HG02642 (cell line): ENCODE data around the gene COL27A1.

Experiments used
- ATAC-seq: cut with Tn5 transposase; IDR thresholded peaks from one replicate; pipeline ENCODE4 v1.9.1; 2021; ENCODE audit warnings: mild to moderate bottlenecking; ENCODE audit not compliant: unreplicated experiment, poor library complexity

COL27A1 gene

GRCh38 chr9:114237247-114237646, 81.9 kb downstream of the COL27A1 start:
- ATAC-seq: no peak

GRCh38 chr9:114237781-114238180, 82.4 kb downstream of the COL27A1 start:
- ATAC-seq: no peak

GRCh38 chr9:114238472-114238871, 83.1 kb downstream of the COL27A1 start:
- no peak for ATAC-seq

- no peak for ATAC-seq
Measured at GRCh38 chr9:114238891-114239875, 83.8 kb downstream of the COL27A1 start.

GRCh38 chr9:114240216-114240615, 84.9 kb downstream of the COL27A1 start:
- ATAC-seq: no peak

- ATAC-seq: no peak
Measured at GRCh38 chr9:114240647-114241558, 85.6 kb downstream of the COL27A1 start.

- ATAC-seq: no peak
Measured at GRCh38 chr9:114242837-114243236, 87.5 kb downstream of the COL27A1 start.

GRCh38 chr9:114243240-114243639, 87.9 kb downstream of the COL27A1 start:
- ATAC-seq: no peak

GRCh38 chr9:114244570-114244969, 89.2 kb downstream of the COL27A1 start:
- no peak for ATAC-seq

- no peak for ATAC-seq
Measured at GRCh38 chr9:114246558-114246957, 91.2 kb downstream of the COL27A1 start.

- no peak for ATAC-seq
Measured at GRCh38 chr9:114247077-114247476, 91.7 kb downstream of the COL27A1 start.

GRCh38 chr9:114247491-114247890, 92.2 kb downstream of the COL27A1 start:
- no peak for ATAC-seq

- no peak for ATAC-seq
Measured at GRCh38 chr9:114248299-114248707, 93.0 kb downstream of the COL27A1 start.

- no peak for ATAC-seq
Measured at GRCh38 chr9:114249424-114250234, 94.3 kb downstream of the COL27A1 start.

- ATAC-seq: no peak
Measured at GRCh38 chr9:114250235-114250568, 94.9 kb downstream of the COL27A1 start.

- ATAC-seq: no peak
Measured at GRCh38 chr9:114250648-114251047, 95.3 kb downstream of the COL27A1 start.

GRCh38 chr9:114252394-114252793, 97.1 kb downstream of the COL27A1 start:
- ATAC-seq: no peak

GRCh38 chr9:114256827-114257328, 101.5 kb downstream of the COL27A1 start:
- no peak for ATAC-seq

GRCh38 chr9:114258218-114258617, 102.9 kb downstream of the COL27A1 start:
- ATAC-seq: no peak
